SU-DHL-6 (cell line): ENCODE results near the gene EIF4H.

Experiments used
- H2AFZ ChIP-seq: fragments of 200-600 bp; sonication (generic); 2 replicates; pipeline ENCODE4 v1.6.1; 2014; ENCODE audit warnings: low read depth, mild to moderate bottlenecking, moderate library complexity, mixed read lengths, antibody characterized with exemption, low read length; ENCODE audit not compliant: severe bottlenecking
- H3F3A ChIP-seq: fragments of 200-600 bp; shearing (Covaris generic); 2 replicates; pipeline ENCODE4 v1.6.0; 2016; ENCODE audit warnings: antibody characterized with exemption, mild to moderate bottlenecking; ENCODE audit not compliant: insufficient read depth
- H3K27ac ChIP-seq: fragments of 200-600 bp; sonication (generic); 2 replicates; pipeline ENCODE4 v1.5.1; 2016; ENCODE audit warnings: low read depth, mild to moderate bottlenecking, low read length, moderate library complexity, mixed read lengths
- H3K27me3 ChIP-seq: fragments of 200-600 bp; sonication (generic), shearing (Covaris generic); 2 replicates; pipeline ENCODE4 v1.6.0; 2014; ENCODE audit warnings: mild to moderate bottlenecking, low read length
- H3K36me3 ChIP-seq: fragments of 200-600 bp; sonication (generic); 2 replicates; pipeline ENCODE4 v1.6.1; 2014; ENCODE audit warnings: mild to moderate bottlenecking, low read length, mixed read lengths
- H3K4me2 ChIP-seq: fragments of 300-600, 200-600 bp; shearing (Covaris generic), sonication (generic); 2 replicates; pipeline ENCODE4 v1.6.0; 2014; ENCODE audit warnings: low read length, low read depth, mild to moderate bottlenecking; ENCODE audit not compliant: poor library complexity, severe bottlenecking
- H3K4me3 ChIP-seq: fragments of 200-600 bp; sonication (generic); 2 replicates; pipeline ENCODE4 v1.5.1; 2014; ENCODE audit warnings: antibody characterized with exemption, low read length, mild to moderate bottlenecking, mixed read lengths; ENCODE audit not compliant: insufficient read depth, poor library complexity, severe bottlenecking
- H3K79me2 ChIP-seq: fragments of 200-600 bp; sonication (generic); 2 replicates; pipeline ENCODE4 v1.6.1; 2014; ENCODE audit warnings: mild to moderate bottlenecking, low read length, moderate library complexity; ENCODE audit not compliant: insufficient read depth
- H3K9ac ChIP-seq: fragments of 200-600 bp; sonication (generic); 2 replicates; pipeline ENCODE4 v1.7.0; 2014; ENCODE audit warnings: mild to moderate bottlenecking, low read length
- H3K9me2 ChIP-seq: fragments of 200-600 bp; sonication (generic); replicated peaks from 2 replicates; pipeline ENCODE4 v1.6.1; 2014; ENCODE audit warnings: low read length; ENCODE audit not compliant: insufficient read depth
- H3K9me3 ChIP-seq: fragments of 200-600 bp; sonication (generic); 2 replicates; pipeline ENCODE4 v1.6.1; 2014; ENCODE audit warnings: low read length, mixed read lengths; ENCODE audit not compliant: insufficient read depth
- H4K20me1 ChIP-seq: fragments of 200-600 bp; sonication (generic); 2 replicates; pipeline ENCODE4 v1.6.1; 2014; ENCODE audit warnings: low read depth, mild to moderate bottlenecking, antibody characterized with exemption, low read length, moderate library complexity, mixed read lengths
- EZH2phosphoT487 ChIP-seq: fragments of 200-600 bp; sonication (generic), shearing (Covaris generic); conservative IDR thresholded peaks from 2 replicates; pipeline ENCODE4 v1.6.1; 2018; ENCODE audit warnings: mild to moderate bottlenecking, antibody characterized with exemption, low read length, moderate library complexity, mixed read lengths
- TF ChIP-seq, protein P1 (sequence below): fragments of 200-600 bp; sonication (generic); IDR thresholded peaks from one replicate; pipeline ENCODE4 v1.5.1; 2017; ENCODE audit warnings: antibody characterized with exemption, mild to moderate bottlenecking, low read length, moderate library complexity; ENCODE audit not compliant: insufficient read depth, poor library complexity, severe bottlenecking

Gene EIF4H

GRCh38 chr7:74219416-74219815, 45.3 kb downstream of the EIF4H start:
- no peak overlapping the region for H3K27ac ChIP-seq
- no peak for TF ChIP-seq EZH2phosphoT487
- TF ChIP-seq, protein P1, sequence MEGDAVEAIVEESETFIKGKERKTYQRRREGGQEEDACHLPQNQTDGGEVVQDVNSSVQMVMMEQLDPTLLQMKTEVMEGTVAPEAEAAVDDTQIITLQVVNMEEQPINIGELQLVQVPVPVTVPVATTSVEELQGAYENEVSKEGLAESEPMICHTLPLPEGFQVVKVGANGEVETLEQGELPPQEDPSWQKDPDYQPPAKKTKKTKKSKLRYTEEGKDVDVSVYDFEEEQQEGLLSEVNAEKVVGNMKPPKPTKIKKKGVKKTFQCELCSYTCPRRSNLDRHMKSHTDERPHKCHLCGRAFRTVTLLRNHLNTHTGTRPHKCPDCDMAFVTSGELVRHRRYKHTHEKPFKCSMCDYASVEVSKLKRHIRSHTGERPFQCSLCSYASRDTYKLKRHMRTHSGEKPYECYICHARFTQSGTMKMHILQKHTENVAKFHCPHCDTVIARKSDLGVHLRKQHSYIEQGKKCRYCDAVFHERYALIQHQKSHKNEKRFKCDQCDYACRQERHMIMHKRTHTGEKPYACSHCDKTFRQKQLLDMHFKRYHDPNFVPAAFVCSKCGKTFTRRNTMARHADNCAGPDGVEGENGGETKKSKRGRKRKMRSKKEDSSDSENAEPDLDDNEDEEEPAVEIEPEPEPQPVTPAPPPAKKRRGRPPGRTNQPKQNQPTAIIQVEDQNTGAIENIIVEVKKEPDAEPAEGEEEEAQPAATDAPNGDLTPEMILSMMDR: no peak
- no peaks in the 10 kb centered on the region for H3K9me2 ChIP-seq
- H3K36me3 ChIP-seq: no peaks in the 10 kb centered on the region
- no peaks in the 10 kb centered on the region for H3K9me3 ChIP-seq
- H3K4me3 ChIP-seq: no peak overlapping the region
- peaks cover 24% of the 10 kb centered on the region for H3F3A ChIP-seq
- H3K4me2 ChIP-seq: no peak overlapping the region
- H3K9ac ChIP-seq: no peak overlapping the region
- H3K27me3 ChIP-seq: no peaks in the 10 kb centered on the region
- no peak overlapping the region for H2AFZ ChIP-seq
- H3K79me2 ChIP-seq: no peaks in the 10 kb centered on the region
- no peaks in the 10 kb centered on the region for H4K20me1 ChIP-seq

DNA sequence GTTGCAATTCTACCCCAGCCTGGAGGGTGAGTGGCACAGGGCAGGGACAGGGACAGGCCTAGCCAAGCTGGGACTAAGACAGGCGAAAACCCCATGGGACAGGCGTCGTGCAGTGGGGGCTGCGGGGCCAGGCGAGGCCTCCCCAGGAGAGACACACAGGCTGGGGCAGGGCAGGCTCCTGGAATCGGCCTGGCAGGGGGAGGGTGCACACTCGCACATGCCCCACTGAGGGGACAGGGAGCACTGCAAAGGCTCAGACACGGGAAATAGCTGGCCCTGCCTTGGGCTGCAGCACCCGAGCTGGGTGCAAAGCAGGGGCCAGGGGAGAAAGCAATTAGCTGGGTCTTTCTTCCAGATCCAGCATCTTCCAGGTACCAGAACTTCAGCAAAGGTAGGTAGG, 46.1 kb downstream of the EIF4H start:
- no peaks in the 10 kb centered on the region for H3K9me2 ChIP-seq
- H3K9me3 ChIP-seq: no peaks in the 10 kb centered on the region
- TF ChIP-seq EZH2phosphoT487: no peak
- TF ChIP-seq, protein P1: no peak
- no peak overlapping the region for H2AFZ ChIP-seq
- no peaks in the 10 kb centered on the region for H3K27me3 ChIP-seq
- peaks cover 24% of the 10 kb centered on the region for H3F3A ChIP-seq
- no peaks in the 10 kb centered on the region for H3K79me2 ChIP-seq
- H3K4me3 ChIP-seq: no peak overlapping the region
- no peaks in the 10 kb centered on the region for H4K20me1 ChIP-seq
- H3K4me2 ChIP-seq: no peak overlapping the region
- H3K9ac ChIP-seq: no peak overlapping the region
- no peaks in the 10 kb centered on the region for H3K36me3 ChIP-seq
- H3K27ac ChIP-seq: peak overlapping the region; percentile 39

DNA sequence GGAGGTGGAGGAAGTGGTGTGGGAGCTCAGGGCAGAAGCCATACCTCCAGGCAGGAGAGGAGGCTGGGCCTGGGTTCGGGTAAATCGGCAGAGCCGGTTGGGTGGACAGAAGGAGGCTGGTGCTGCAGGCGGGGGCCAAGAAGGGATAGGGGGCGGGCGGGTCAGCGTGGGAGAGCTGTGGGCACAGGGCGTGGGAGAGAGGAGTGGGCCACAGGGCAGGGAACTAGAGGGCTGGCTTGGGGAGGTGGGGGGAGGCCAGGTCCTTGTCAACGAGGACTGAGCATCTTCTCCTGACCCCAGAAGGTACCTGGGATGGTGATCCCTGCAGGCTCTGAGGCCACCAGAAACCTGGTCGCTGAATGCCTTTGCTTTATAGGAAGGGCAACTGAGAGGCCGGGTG, 47.6 kb downstream of the EIF4H start:
- H3K9ac ChIP-seq: no peak overlapping the region
- no peaks in the 10 kb centered on the region for H3K36me3 ChIP-seq
- H3K79me2 ChIP-seq: no peaks in the 10 kb centered on the region
- H3K27ac ChIP-seq: no peak overlapping the region
- H4K20me1 ChIP-seq: no peaks in the 10 kb centered on the region
- H2AFZ ChIP-seq: no peak overlapping the region
- H3F3A ChIP-seq: peaks cover 22% of the 10 kb centered on the region
- H3K9me3 ChIP-seq: no peaks in the 10 kb centered on the region
- no peak overlapping the region for H3K4me3 ChIP-seq
- TF ChIP-seq, protein P1: no peak
- TF ChIP-seq EZH2phosphoT487: no peak
- H3K27me3 ChIP-seq: no peaks in the 10 kb centered on the region
- H3K4me2 ChIP-seq: no peak overlapping the region
- H3K9me2 ChIP-seq: no peaks in the 10 kb centered on the region
